Keratinocyte (primary cell): Measurements from ENCODE around the gene SMIM22. TPM values are rescaled to one million over a fixed set of nuclear protein-coding genes. Genes with fewer than 3 reads are reported as not detected.

ENCODE experiments used
- DNase-seq: peaks from one replicate; pipeline ENCODE4 v3.0.0-alpha.2; 2011; ENCODE audit warnings: low read depth, missing footprints, low spot score
- FAIRE-seq: peaks from 2 replicates; lab custom pipeline; 2011; peaks lifted over from hg19 to GRCh38; lab: Jason Lieb, UNC
- H2AFZ ChIP-seq: 2 replicates; pipeline ENCODE4 v1.6.0; 2012; ENCODE audit warnings: low read length, control low read depth, inconsistent platforms; ENCODE audit not compliant: control insufficient read depth
- H3K27ac ChIP-seq: 2 replicates; pipeline ENCODE4 v1.5.1; 2011; ENCODE audit warnings: low read length; ENCODE audit not compliant: control insufficient read depth, insufficient read depth
- H3K27me3 ChIP-seq: 3 replicates; pipeline ENCODE4 v1.6.0; 2011; ENCODE audit warnings: low read length; ENCODE audit not compliant: control insufficient read depth, insufficient read depth; ENCODE audit errors: extremely low read depth
- H3K36me3 ChIP-seq, 2 experiments: 2 replicates in 1 of 2; 3 replicates in 1 of 2; pipeline ENCODE4 v1.5.1; 2011; ENCODE audit warnings: low read length in 2 of 2, mild to moderate bottlenecking in 1 of 2; ENCODE audit not compliant: control insufficient read depth in 2 of 2, insufficient read depth in 2 of 2; ENCODE audit errors: extremely low read depth in 1 of 2
- H3K4me1 ChIP-seq: 3 replicates; pipeline ENCODE4 v1.5.1; 2011; ENCODE audit warnings: low read length; ENCODE audit not compliant: control insufficient read depth, insufficient read depth; ENCODE audit errors: extremely low read depth
- H3K4me2 ChIP-seq: 3 replicates; pipeline ENCODE4 v1.6.0; 2011; ENCODE audit warnings: low read depth, low read length; ENCODE audit not compliant: control insufficient read depth, insufficient read depth; ENCODE audit errors: extremely low read depth
- H3K4me3 ChIP-seq, 3 experiments: fragments of 200-600 bp in 1 of 3; sonication (generic) in 1 of 3; 2 replicates in 2 of 3; 3 replicates in 1 of 3; pipeline ENCODE4 v1.5.1; 2011 to 2016; ENCODE audit warnings: low read length in 3 of 3, mild to moderate bottlenecking in 3 of 3, control low read depth in 2 of 3, inconsistent platforms in 1 of 3, low read depth in 1 of 3, mixed read lengths in 1 of 3, mixed run types in 1 of 3, moderate library complexity in 1 of 3; ENCODE audit not compliant: control insufficient read depth in 2 of 3, insufficient read depth in 2 of 3; ENCODE audit errors: extremely low read depth in 1 of 3
- H3K79me2 ChIP-seq: 2 replicates; pipeline ENCODE4 v1.6.0; 2012; ENCODE audit warnings: low read length; ENCODE audit not compliant: control insufficient read depth, insufficient read depth
- H3K9ac ChIP-seq: 3 replicates; pipeline ENCODE4 v1.6.0; 2011; ENCODE audit warnings: low read length; ENCODE audit not compliant: control insufficient read depth, insufficient read depth; ENCODE audit errors: extremely low read depth
- H3K9me1 ChIP-seq: 3 replicates; pipeline ENCODE4 v1.6.0; 2011; ENCODE audit warnings: low read length; ENCODE audit not compliant: control insufficient read depth, insufficient read depth; ENCODE audit errors: extremely low read depth
- H3K9me3 ChIP-seq: 2 replicates; pipeline ENCODE4 v1.5.1; 2012; ENCODE audit warnings: low read depth, low read length; ENCODE audit not compliant: control insufficient read depth
- H4K20me1 ChIP-seq: 3 replicates; pipeline ENCODE4 v1.6.0; 2011; ENCODE audit warnings: low read length; ENCODE audit not compliant: control insufficient read depth, insufficient read depth; ENCODE audit errors: extremely low read depth
- CTCF ChIP-seq, 3 experiments: IDR thresholded peaks in 1 of 3; conservative IDR thresholded peaks in 1 of 3; optimal IDR thresholded peaks in 1 of 3; 2 replicates in 2 of 3; 3 replicates in 1 of 3; pipeline versions ENCODE3 to v1.5.1; 2011; ENCODE audit warnings: low read length in 3 of 3, mild to moderate bottlenecking in 3 of 3, moderate library complexity in 2 of 3, control low read depth in 1 of 3, inconsistent platforms in 1 of 3; ENCODE audit not compliant: insufficient read depth in 2 of 3; ENCODE audit errors: extremely low read depth in 1 of 3
- EZH2 ChIP-seq: IDR thresholded peaks from one replicate; pipeline ENCODE4 v1.6.1; 2012; ENCODE audit warnings: inconsistent platforms, mild to moderate bottlenecking, low read length, moderate library complexity
- dilution Hi-C: fragments of 300-500 bp; cut with MboI; formaldehyde crosslinking; loops from one replicate; pipeline ENCODE4 v1.7.0; 2020; ENCODE audit warnings: low sequenced_read_pairs; ENCODE audit not compliant: extremely low pct_ligation_motif_present
- polyA plus RNA-seq, 5 experiments: library from polyadenylated mRNA; depleted of rRNA in 3 of 5; stranded (reverse) in 3 of 5; stranded (forward) in 1 of 5; unstranded in 1 of 5; fragments of >200 nt; gene quantifications; 1 replicate in 1 of 5; 2 replicates in 3 of 5; 3 replicates in 1 of 5; pipeline versions ENCODE4 v1.2.1 to v1.2.3, GENCODE V29; 2011 to 2012; ENCODE audit warnings: missing spikeins in 2 of 5, low read depth in 1 of 5, low replicate concordance in 1 of 5

Gene SMIM22
- polyA plus RNA-seq, 1 donor (not counting 4 experiments of a cell fraction or from before 2014, with no cell fraction given): 10.6 TPM

- Histone ChIP-seq H3K36me3 (peaks cover 11% of the 10 kb centered on the region in 2 experiments), H3K4me3 (peak overlapping the region; percentile 62 to 92 (median 86)), H3K27ac (peak overlapping the region; percentile 96), H3K27me3 (no peaks in the 10 kb centered on the region), H3K9me3 (no peaks in the 10 kb centered on the region), H3K9me1 (no peaks in the 10 kb centered on the region), H3K4me1 (peaks cover 13% of the 10 kb centered on the region), H2AFZ (peak overlapping the region; percentile 68), H3K4me2 (peak overlapping the region; percentile 97), H3K79me2 (peaks cover 21% of the 10 kb centered on the region), H4K20me1 (no peaks in the 10 kb centered on the region), H3K9ac (peak overlapping the region; percentile 90)
- dilution Hi-C loops: no loop called here
- FAIRE-seq (no peak), DNase-seq (no peak)
- no peak for TF ChIP-seq EZH2
- TF ChIP-seq CTCF (optimal IDR thresholded peaks at IDR 0.05 in 1 of 3, IDR thresholded peaks at IDR 0.05 in 1 of 3, conservative IDR thresholded peaks at IDR 0.05 in 1 of 3; ENCODE audit: extremely low read depth in 1 of 3, insufficient read depth in 2 of 3, low read length in 3 of 3): no peak
Observed at GRCh38 chr16:4767872-4768548, 27.2 kb upstream of the SMIM22 start.

GRCh38 chr16:4768549-4769305 is 26.4 kb upstream of the SMIM22 start:
- Histone ChIP-seq H3K27me3 (no peaks in the 10 kb centered on the region), H3K9ac (peak overlapping the region; percentile 90), H2AFZ (peak overlapping the region; percentile 74), H3K79me2 (peaks cover 21% of the 10 kb centered on the region), H3K27ac (peak overlapping the region; percentile 96), H3K36me3 (peaks cover 7 to 8% of the 10 kb centered on the region in 2 experiments), H3K9me3 (no peaks in the 10 kb centered on the region), H3K4me2 (peak overlapping the region; percentile 97), H3K4me3 (peak overlapping the region; percentile 62 to 92 (median 86)), H3K4me1 (peaks cover 13% of the 10 kb centered on the region), H4K20me1 (no peaks in the 10 kb centered on the region), H3K9me1 (no peaks in the 10 kb centered on the region)
- dilution Hi-C loops: no loop called here
- DNase-seq (peak; percentile 52), FAIRE-seq (peak; percentile 13)
- TF ChIP-seq CTCF (optimal IDR thresholded peaks at IDR 0.05 in 1 of 3, IDR thresholded peaks at IDR 0.05 in 1 of 3, conservative IDR thresholded peaks at IDR 0.05 in 1 of 3; ENCODE audit: extremely low read depth in 1 of 3, insufficient read depth in 2 of 3, low read length in 3 of 3) (no peak), EZH2 (no peak)
